ENCODE measurements around the gene CCNF. TPM values are rescaled to one million over a fixed set of nuclear protein-coding genes. Genes with fewer than 3 reads are reported as not detected.
"Not testable (repeated sequence)": the region's sequence is repeated elsewhere in the genome, so short reads cannot be mapped to it uniquely, and the experiment has no call there.

The CCNF gene
- total and polyA plus RNA-seq, 2 donors from 2014 or later, result 0.77 to 2.9 TPM

GRCh38 chr16:2432801-2433505 is 3.7 kb downstream of the CCNF start:
- H3K4me3 ChIP-seq (ENCODE audit: low read length in 3 of 3), result no peak overlapping the region
- no peak overlapping the region for H3K27ac ChIP-seq (ENCODE audit: low read depth in 2 of 2, low read length in 2 of 2)
- peaks cover 0 to 14% (median 9%) of the 10 kb centered on the region in 3 donors for H3K4me1 ChIP-seq (ENCODE audit: control insufficient read depth in 2 of 3, insufficient read depth in 2 of 3, low read depth in 1 of 3, low read length in 3 of 3)
- peaks cover 0 to 4% (median 3%) of the 10 kb centered on the region in 3 donors for H3K36me3 ChIP-seq (ENCODE audit: control insufficient read depth in 2 of 3, insufficient read depth in 3 of 3, low read length in 3 of 3)
- no peak overlapping the region for H3K9ac ChIP-seq (ENCODE audit: low read length in 3 of 3)
- TF ChIP-seq CTCF (IDR thresholded peaks at IDR 0.05; ENCODE audit: borderline replicate concordance, extremely low read depth, insufficient read depth), result no peak
- H3K9me3 ChIP-seq (ENCODE audit: control insufficient read depth in 2 of 3, insufficient read depth in 1 of 3, low read length in 3 of 3), result no peaks in the 10 kb centered on the region
- no peaks in the 10 kb centered on the region for H3K27me3 ChIP-seq (ENCODE audit: control insufficient read depth, insufficient read depth, low read length)
- DNase-seq, result no peak
- intact Hi-C loops (cut with DNase I), result no loop called here
- FAIRE-seq, result no peak

GRCh38 chr16:2435236-2435635 is 6.0 kb downstream of the CCNF start:
- H3K4me1 ChIP-seq (ENCODE audit: control insufficient read depth in 2 of 3, insufficient read depth in 2 of 3, low read depth in 1 of 3, low read length in 3 of 3); H3K9ac ChIP-seq (ENCODE audit: low read length in 3 of 3); FAIRE-seq; H3K27ac ChIP-seq (ENCODE audit: low read depth in 2 of 2, low read length in 2 of 2); H3K27me3 ChIP-seq (ENCODE audit: control insufficient read depth, insufficient read depth, low read length); H3K36me3 ChIP-seq (ENCODE audit: control insufficient read depth in 2 of 3, insufficient read depth in 3 of 3, low read length in 3 of 3); H3K9me3 ChIP-seq (ENCODE audit: control insufficient read depth in 2 of 3, insufficient read depth in 1 of 3, low read length in 3 of 3); DNase-seq; H3K4me3 ChIP-seq (ENCODE audit: low read length in 3 of 3); intact Hi-C loops (cut with DNase I): not testable (repeated sequence)

GRCh38 chr16:2436110-2436509 is 6.9 kb downstream of the CCNF start:
- no peak overlapping the region for H3K27ac ChIP-seq (ENCODE audit: low read depth in 2 of 2, low read length in 2 of 2)
- no peaks in the 10 kb centered on the region for H3K4me1 ChIP-seq (ENCODE audit: control insufficient read depth in 2 of 3, insufficient read depth in 2 of 3, low read depth in 1 of 3, low read length in 3 of 3)
- H3K9me3 ChIP-seq (ENCODE audit: control insufficient read depth in 2 of 3, insufficient read depth in 1 of 3, low read length in 3 of 3), result no peaks in the 10 kb centered on the region
- H3K36me3 ChIP-seq (ENCODE audit: control insufficient read depth in 2 of 3, insufficient read depth in 3 of 3, low read length in 3 of 3), result peaks cover 0 to 6% (median 6%) of the 10 kb centered on the region in 3 donors
- no peaks in the 10 kb centered on the region for H3K27me3 ChIP-seq (ENCODE audit: control insufficient read depth, insufficient read depth, low read length)
- TF ChIP-seq CTCF (IDR thresholded peaks at IDR 0.05; ENCODE audit: borderline replicate concordance, extremely low read depth, insufficient read depth), result no peak
- FAIRE-seq (no peak), DNase-seq (no peak)
- H3K4me3 ChIP-seq (ENCODE audit: low read length in 3 of 3), result no peak overlapping the region
- no peak overlapping the region for H3K9ac ChIP-seq (ENCODE audit: low read length in 3 of 3)
- intact Hi-C loops (cut with DNase I), result no loop called here

GRCh38 chr16:2437032-2437790 is 8.0 kb downstream of the CCNF start:
- no peak overlapping the region for H3K9ac ChIP-seq (ENCODE audit: low read length in 3 of 3)
- FAIRE-seq (no peak), DNase-seq (no peak)
- no peaks in the 10 kb centered on the region for H3K9me3 ChIP-seq (ENCODE audit: control insufficient read depth in 2 of 3, insufficient read depth in 1 of 3, low read length in 3 of 3)
- H3K36me3 ChIP-seq (ENCODE audit: control insufficient read depth in 2 of 3, insufficient read depth in 3 of 3, low read length in 3 of 3), result peaks cover 0 to 6% (median 5%) of the 10 kb centered on the region in 3 donors
- H3K27me3 ChIP-seq (ENCODE audit: control insufficient read depth, insufficient read depth, low read length), result no peaks in the 10 kb centered on the region
- H3K4me3 ChIP-seq (ENCODE audit: low read length in 3 of 3), result no peak overlapping the region
- no peak overlapping the region for H3K27ac ChIP-seq (ENCODE audit: low read depth in 2 of 2, low read length in 2 of 2)
- no peaks in the 10 kb centered on the region for H3K4me1 ChIP-seq (ENCODE audit: control insufficient read depth in 2 of 3, insufficient read depth in 2 of 3, low read depth in 1 of 3, low read length in 3 of 3)
- TF ChIP-seq CTCF (IDR thresholded peaks at IDR 0.05; ENCODE audit: borderline replicate concordance, extremely low read depth, insufficient read depth), result no peak
- intact Hi-C loops (cut with DNase I), result no loop called here
